ENCODE measurements around the gene CYBRD1. TPM values are rescaled to one million over a fixed set of nuclear protein-coding genes. Genes with fewer than 3 reads are reported as not detected.

CYBRD1 gene, protein sequence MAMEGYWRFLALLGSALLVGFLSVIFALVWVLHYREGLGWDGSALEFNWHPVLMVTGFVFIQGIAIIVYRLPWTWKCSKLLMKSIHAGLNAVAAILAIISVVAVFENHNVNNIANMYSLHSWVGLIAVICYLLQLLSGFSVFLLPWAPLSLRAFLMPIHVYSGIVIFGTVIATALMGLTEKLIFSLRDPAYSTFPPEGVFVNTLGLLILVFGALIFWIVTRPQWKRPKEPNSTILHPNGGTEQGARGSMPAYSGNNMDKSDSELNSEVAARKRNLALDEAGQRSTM
- total RNA-seq (1 to 10 TPM in 3 of 5 donors, under 1 TPM in 2; 0.23 to 1.8 (median 1.0) TPM), total RNA-seq (0 to 3.7 (median 0.82) reads per million in 29 experiments)
- 1.3 TPM for total RNA-seq (2013)

- DNase-seq (peak in 3 of 35 experiments; percentile 1 to 18 (median 2)), ATAC-seq (replicated peaks in 1 of 4) (peak; percentile 16 to 42 (median 27))
- peaks cover 9 to 22% (median 16%) of the 10 kb centered on the region in 3 donors for H3K4me1 Mint-ChIP-seq
- Histone ChIP-seq H3K4me3 (ENCODE audit: control insufficient read depth in 1 of 2, extremely low read depth in 1 of 2, low read length in 1 of 2) (peak within 1 kb of the TSS; percentile 27 to 92), H3K27ac (ENCODE audit: low read length) (no peak within 1 kb of the TSS), H3K27me3 (replicated peaks in 1 of 2; ENCODE audit: control insufficient read depth in 2 of 2, extremely low read depth in 1 of 2, insufficient read depth in 2 of 2, low read length in 1 of 2) (peaks cover 0 to 29% of the 10 kb centered on the region in 2 experiments), H3K9me3 (no peaks in the 10 kb centered on the region), H3K36me3 (ENCODE audit: control insufficient read depth in 2 of 2, extremely low read depth in 1 of 2, insufficient read depth in 1 of 2, low read length in 1 of 2) (no peaks in the 10 kb centered on the region), H3K4me1 (ENCODE audit: control insufficient read depth in 1 of 2, extremely low read depth in 1 of 2, insufficient read depth in 2 of 2, low read length in 2 of 2) (peaks cover 2 to 20% of the 10 kb centered on the region in 2 experiments)
- H3K27me3 Mint-ChIP-seq, result peaks cover 30 to 50% of the 10 kb centered on the region in 2 donors
- 0% methylated on average over 39 of the region's 45 CpGs for WGBS (ENCODE audit: insufficient coverage)
- no peak within 1 kb of the TSS for H3K27ac Mint-ChIP-seq
- POLR2A ChIA-PET, result interaction anchor here in 1 of 2 donors (0.5 kb wide), 1 partner anchor 644 kb away, joined by 3 read pairs; no protein-coding TSS in a partner anchor
- peak within 1 kb of the TSS; percentile 70 to 79 (median 76) for H3K4me3 Mint-ChIP-seq
- H3K36me3 Mint-ChIP-seq, result no peaks in the 10 kb centered on the region
- H3K9me3 Mint-ChIP-seq, result no peaks in the 10 kb centered on the region
- CTCF ChIA-PET, result no interaction called here
These were observed at the start of gene CYBRD1 for GRCh38 chr2:171522052-171522787. CYBRD1 (plus strand) TSS chr2:171522474; CDS start chr2:171522546, 72 bp downstream.

DNA sequence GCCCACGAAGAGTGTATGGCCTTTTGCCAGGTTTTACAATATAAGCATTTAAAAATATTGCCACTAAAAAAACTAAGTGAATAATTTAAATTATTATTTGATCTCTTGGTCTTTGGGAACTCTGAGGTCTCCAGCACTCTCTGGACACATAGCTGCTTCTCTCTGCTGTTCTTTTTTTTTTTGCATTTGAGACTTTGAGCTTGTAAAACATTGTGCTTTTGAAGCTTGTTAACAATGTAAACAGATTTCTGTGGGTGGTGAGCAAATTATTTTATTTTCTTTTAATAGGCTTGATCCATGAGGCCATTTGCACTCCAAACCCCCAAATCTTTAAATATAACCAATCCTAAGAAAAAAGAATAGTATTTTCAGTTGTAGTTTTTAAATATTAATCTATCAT, 46.3 kb upstream of the CYBRD1 start:
- no peaks in the 10 kb centered on the region for H3K4me1 ChIP-seq (ENCODE audit: control insufficient read depth in 1 of 2, extremely low read depth in 1 of 2, insufficient read depth in 2 of 2, low read length in 2 of 2)
- no peak overlapping the region for H3K4me3 ChIP-seq (ENCODE audit: control insufficient read depth in 1 of 2, extremely low read depth in 1 of 2, low read length in 1 of 2)
- DNase-seq (no peak), ATAC-seq (replicated peaks in 1 of 4) (no peak)
- no peaks in the 10 kb centered on the region for H3K9me3 ChIP-seq
- peaks cover 0 to 61% of the 10 kb centered on the region in 2 donors for H3K36me3 ChIP-seq (ENCODE audit: control insufficient read depth in 2 of 2, extremely low read depth in 1 of 2, insufficient read depth in 1 of 2, low read length in 1 of 2)
- no peak overlapping the region for H3K27ac Mint-ChIP-seq
- peaks cover 59% of the 10 kb centered on the region for H3K36me3 Mint-ChIP-seq
- no peaks in the 10 kb centered on the region for H3K27me3 Mint-ChIP-seq
- no peaks in the 10 kb centered on the region for H3K4me1 Mint-ChIP-seq
- H3K27me3 ChIP-seq (replicated peaks in 1 of 2; ENCODE audit: control insufficient read depth in 2 of 2, extremely low read depth in 1 of 2, insufficient read depth in 2 of 2, low read length in 1 of 2), result no peaks in the 10 kb centered on the region
- H3K9me3 Mint-ChIP-seq, result no peaks in the 10 kb centered on the region
- ChIA-PET CTCF (no interaction called here), POLR2A (interaction anchor here in 1 of 2 donors (0.5 kb wide), 1 partner anchor 414 kb away, joined by 3 read pairs; no protein-coding TSS in a partner anchor)
- WGBS (ENCODE audit: insufficient coverage), result no CpG with 5 or more reads among the region's 1 CpG
- H3K27ac ChIP-seq (ENCODE audit: low read length), result no peak overlapping the region
- no peak overlapping the region for H3K4me3 Mint-ChIP-seq

DNA sequence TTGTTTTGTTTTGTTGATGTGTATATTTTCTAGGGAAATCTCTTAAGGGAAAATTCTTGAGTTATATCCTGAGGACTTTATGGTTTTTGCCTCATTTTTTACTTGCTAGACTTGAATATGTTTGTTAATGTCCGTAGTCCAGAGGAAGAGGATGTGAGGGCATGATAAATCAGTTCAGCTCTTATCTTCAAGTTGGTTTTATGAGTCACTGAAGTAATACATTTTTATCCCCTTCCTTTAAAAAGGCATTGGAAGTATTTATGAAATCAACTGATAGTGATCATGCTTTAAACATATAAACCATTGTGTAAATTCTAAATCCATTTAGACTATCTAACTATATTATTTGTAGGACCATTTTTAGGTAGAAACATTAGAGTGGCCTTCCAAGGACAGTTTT, 43.9 kb upstream of the CYBRD1 start:
- POLR2A ChIA-PET, result no interaction called here
- Histone ChIP-seq H3K4me1 (ENCODE audit: control insufficient read depth in 1 of 2, extremely low read depth in 1 of 2, insufficient read depth in 2 of 2, low read length in 2 of 2) (no peaks in the 10 kb centered on the region), H3K27ac (ENCODE audit: low read length) (no peak overlapping the region), H3K36me3 (ENCODE audit: control insufficient read depth in 2 of 2, extremely low read depth in 1 of 2, insufficient read depth in 1 of 2, low read length in 1 of 2) (peaks cover 0 to 65% of the 10 kb centered on the region in 2 donors), H3K9me3 (no peaks in the 10 kb centered on the region), H3K27me3 (replicated peaks in 1 of 2; ENCODE audit: control insufficient read depth in 2 of 2, extremely low read depth in 1 of 2, insufficient read depth in 2 of 2, low read length in 1 of 2) (no peaks in the 10 kb centered on the region), H3K4me3 (ENCODE audit: control insufficient read depth in 1 of 2, extremely low read depth in 1 of 2, low read length in 1 of 2) (no peak overlapping the region)
- no peak for ATAC-seq (replicated peaks in 1 of 4)
- H3K9me3 Mint-ChIP-seq, result no peaks in the 10 kb centered on the region
- H3K27me3 Mint-ChIP-seq, result no peaks in the 10 kb centered on the region
- CTCF ChIA-PET, result no interaction called here
- DNase-seq, result no peak
- peaks cover 71% of the 10 kb centered on the region for H3K36me3 Mint-ChIP-seq
- H3K4me3 Mint-ChIP-seq, result no peak overlapping the region
- no peak overlapping the region for H3K27ac Mint-ChIP-seq
- WGBS (ENCODE audit: insufficient coverage), result no CpG with 5 or more reads among the region's 1 CpG
- peaks cover 0 to 8% (median 3%) of the 10 kb centered on the region in 3 donors for H3K4me1 Mint-ChIP-seq

DNA sequence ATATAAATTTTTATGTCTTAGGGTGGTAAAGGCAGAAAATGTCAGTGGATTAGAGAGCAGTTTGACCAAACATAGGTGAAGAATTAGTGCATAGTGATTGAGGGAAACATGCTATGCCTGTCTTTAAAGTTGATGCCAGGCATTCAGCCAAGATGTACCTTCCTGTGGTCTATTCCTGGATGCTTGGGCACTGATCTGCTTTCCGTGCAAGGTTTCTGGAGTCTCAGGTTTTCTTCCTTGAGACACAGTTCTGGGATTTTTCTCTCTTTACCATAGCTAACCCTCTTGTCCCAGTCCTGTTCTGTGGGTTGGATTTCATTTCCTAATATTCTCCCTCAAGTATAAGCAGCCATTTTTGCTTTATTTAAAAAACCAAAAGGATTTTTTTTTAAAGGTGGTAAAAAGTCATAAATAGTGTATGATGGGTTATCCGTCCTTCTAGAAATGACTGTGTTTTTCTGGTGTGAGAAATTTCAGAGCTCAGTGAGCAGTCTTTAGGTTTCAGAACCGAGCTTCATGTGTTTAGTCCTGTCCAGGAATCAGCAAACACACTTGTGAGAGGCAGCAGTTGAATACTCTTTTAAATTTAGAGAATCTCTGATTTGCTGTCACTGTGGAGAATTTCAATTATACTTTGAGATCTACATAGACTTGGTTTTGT, 43.0 kb upstream of the CYBRD1 start:
- ChIA-PET POLR2A (no interaction called here), CTCF (no interaction called here)
- Mint-ChIP-seq H3K27ac (no peak overlapping the region), H3K4me3 (no peak overlapping the region), H3K36me3 (peaks cover 64% of the 10 kb centered on the region), H3K27me3 (no peaks in the 10 kb centered on the region), H3K9me3 (no peaks in the 10 kb centered on the region), H3K4me1 (peaks cover 0 to 11% (median 6%) of the 10 kb centered on the region in 3 donors)
- H3K4me3 ChIP-seq (ENCODE audit: control insufficient read depth in 1 of 2, extremely low read depth in 1 of 2, low read length in 1 of 2), result no peak overlapping the region
- no peak overlapping the region for H3K27ac ChIP-seq (ENCODE audit: low read length)
- H3K27me3 ChIP-seq (replicated peaks in 1 of 2; ENCODE audit: control insufficient read depth in 2 of 2, extremely low read depth in 1 of 2, insufficient read depth in 2 of 2, low read length in 1 of 2), result no peaks in the 10 kb centered on the region
- ATAC-seq (replicated peaks in 1 of 4) (no peak), DNase-seq (no peak)
- H3K36me3 ChIP-seq (ENCODE audit: control insufficient read depth in 2 of 2, extremely low read depth in 1 of 2, insufficient read depth in 1 of 2, low read length in 1 of 2), result peaks cover 0 to 57% of the 10 kb centered on the region in 2 donors
- H3K9me3 ChIP-seq, result no peaks in the 10 kb centered on the region
- H3K4me1 ChIP-seq (ENCODE audit: control insufficient read depth in 1 of 2, extremely low read depth in 1 of 2, insufficient read depth in 2 of 2, low read length in 2 of 2), result no peaks in the 10 kb centered on the region
- 83% methylated on average over 2 of the region's 3 CpGs for WGBS (ENCODE audit: insufficient coverage)

GRCh38 chr2:171480908-171481307, 41.4 kb upstream of the CYBRD1 start:
- H3K4me1 ChIP-seq (ENCODE audit: control insufficient read depth in 1 of 2, extremely low read depth in 1 of 2, insufficient read depth in 2 of 2, low read length in 2 of 2), result no peaks in the 10 kb centered on the region
- Mint-ChIP-seq H3K27ac (no peak overlapping the region), H3K36me3 (peaks cover 64% of the 10 kb centered on the region), H3K4me3 (no peak overlapping the region), H3K27me3 (no peaks in the 10 kb centered on the region), H3K9me3 (no peaks in the 10 kb centered on the region), H3K4me1 (peaks cover 10 to 22% (median 16%) of the 10 kb centered on the region in 3 donors)
- ATAC-seq (replicated peaks in 1 of 4) (no peak), DNase-seq (no peak)
- CTCF ChIA-PET, result no interaction called here
- H3K9me3 ChIP-seq, result no peaks in the 10 kb centered on the region
- no peaks in the 10 kb centered on the region for H3K27me3 ChIP-seq (replicated peaks in 1 of 2; ENCODE audit: control insufficient read depth in 2 of 2, extremely low read depth in 1 of 2, insufficient read depth in 2 of 2, low read length in 1 of 2)
- POLR2A ChIA-PET, result no interaction called here
- H3K27ac ChIP-seq (ENCODE audit: low read length), result no peak overlapping the region
- H3K36me3 ChIP-seq (ENCODE audit: control insufficient read depth in 2 of 2, extremely low read depth in 1 of 2, insufficient read depth in 1 of 2, low read length in 1 of 2), result peaks cover 0 to 42% of the 10 kb centered on the region in 2 donors
- H3K4me3 ChIP-seq (ENCODE audit: control insufficient read depth in 1 of 2, extremely low read depth in 1 of 2, low read length in 1 of 2), result no peak overlapping the region
- WGBS (ENCODE audit: insufficient coverage), result no CpG with 5 or more reads among the region's 1 CpG

- DNase-seq (no peak), ATAC-seq (replicated peaks in 1 of 4) (no peak)
- Histone ChIP-seq H3K27ac (ENCODE audit: low read length) (no peak overlapping the region), H3K36me3 (ENCODE audit: control insufficient read depth in 2 of 2, extremely low read depth in 1 of 2, insufficient read depth in 1 of 2, low read length in 1 of 2) (peaks cover 0 to 34% of the 10 kb centered on the region in 2 donors), H3K4me1 (ENCODE audit: control insufficient read depth in 1 of 2, extremely low read depth in 1 of 2, insufficient read depth in 2 of 2, low read length in 2 of 2) (no peaks in the 10 kb centered on the region), H3K27me3 (replicated peaks in 1 of 2; ENCODE audit: control insufficient read depth in 2 of 2, extremely low read depth in 1 of 2, insufficient read depth in 2 of 2, low read length in 1 of 2) (no peaks in the 10 kb centered on the region), H3K9me3 (no peaks in the 10 kb centered on the region), H3K4me3 (ENCODE audit: control insufficient read depth in 1 of 2, extremely low read depth in 1 of 2, low read length in 1 of 2) (no peak overlapping the region)
- H3K4me1 Mint-ChIP-seq, result peaks cover 10 to 22% (median 16%) of the 10 kb centered on the region in 3 donors
- POLR2A ChIA-PET, result interaction anchor here in 1 of 2 donors (0.6 kb wide), 1 partner anchor 294 kb away, joined by 3 read pairs; no protein-coding TSS in a partner anchor
- peaks cover 70% of the 10 kb centered on the region for H3K36me3 Mint-ChIP-seq
- no peak overlapping the region for H3K27ac Mint-ChIP-seq
- no peaks in the 10 kb centered on the region for H3K27me3 Mint-ChIP-seq
- H3K9me3 Mint-ChIP-seq, result no peaks in the 10 kb centered on the region
- CTCF ChIA-PET, result no interaction called here
- no peak overlapping the region for H3K4me3 Mint-ChIP-seq
These were observed 40.0 kb upstream of the CYBRD1 start for GRCh38 chr2:171482308-171482707.
